SK-N-SH treated with all-trans-retinoic acid at 6 μM for 48 hours (cell line): ENCODE data around the gene ADAMTS18.

Source experiments
- CREB5 ChIP-seq: fragments of 250-450 bp; sonication (Bioruptor Pico); IDR thresholded peaks from 2 replicates; pipeline ENCODE4 v1.5.1; 2020; ENCODE audit warnings: low read depth, mild to moderate bottlenecking, moderate library complexity
- ISL1 ChIP-seq: fragments of 250-450 bp; sonication (Bioruptor Pico); IDR thresholded peaks from 2 replicates; pipeline ENCODE4 v2.1.2; 2022; ENCODE audit warnings: mild to moderate bottlenecking, moderate library complexity
- PATZ1 ChIP-seq: fragments of 250-450 bp; sonication (Bioruptor Pico); IDR thresholded peaks from 2 replicates; pipeline ENCODE4 v1.8.0; 2020; ENCODE audit warnings: mild to moderate bottlenecking, moderate library complexity, borderline replicate concordance

- TF ChIP-seq ISL1 (CRISPR knock-in tag) (no peak), CREB5 (CRISPR knock-in tag) (no peak), PATZ1 (no peak)
These were observed 98.2 kb downstream of the ADAMTS18 start for GRCh38 chr16:77336637-77337036.
